HEK293 (cell line): ENCODE measurements around the gene CYP2F1.

Experiments used
- CTCF ChIA-PET: fragments of 350-600 bp; formaldehyde crosslinking; extraction: SDS; loops from one replicate; lab custom pipeline; 2021; ENCODE audit warnings: antibody characterized with exemption; lab: Yijun Ruan, JAX
- POLR2A ChIA-PET: fragments of 300-600 bp; formaldehyde crosslinking; extraction: SDS; loops from one replicate; lab custom pipeline; 2020; ENCODE audit warnings: antibody characterized with exemption, inconsistent platforms; lab: Yijun Ruan, JAX
- H3K27ac ChIP-seq: fragments of 200-500 bp; sonication (Bioruptor generic); 2 replicates; pipeline ENCODE4 v1.5.1; 2014; ENCODE audit warnings: low read depth, low read length, control low read depth, inconsistent platforms; ENCODE audit errors: extremely low read depth
- H3K36me3 ChIP-seq, 2 experiments: fragments of 200-500 bp in 1 of 2; sonication (Bioruptor generic) in 1 of 2; 1 replicate in 1 of 2; 2 replicates in 1 of 2; pipeline ENCODE4 v1.5.1; 2014 to 2017; ENCODE audit warnings: inconsistent platforms in 2 of 2, low read length in 2 of 2; ENCODE audit not compliant: control insufficient read depth in 2 of 2, insufficient read depth in 1 of 2
- H3K4me1 ChIP-seq: fragments of 200-500 bp; sonication (Bioruptor generic); 2 replicates; pipeline ENCODE4 v1.5.1; 2014; ENCODE audit warnings: mild to moderate bottlenecking, low read length, inconsistent platforms; ENCODE audit not compliant: control insufficient read depth, insufficient read depth
- H3K4me3 ChIP-seq: 2 replicates; pipeline ENCODE4 v1.5.1; 2011; ENCODE audit warnings: low read depth, mild to moderate bottlenecking, control low read depth, low read length, moderate library complexity
- H3K9me3 ChIP-seq: fragments of 200-500 bp; sonication (Bioruptor generic); 2 replicates; pipeline ENCODE4 v1.5.1; 2014; ENCODE audit warnings: low read depth, low read length, inconsistent platforms; ENCODE audit not compliant: control insufficient read depth, insufficient read depth
- GLIS1 ChIP-seq: fragments of 450-650 bp; formaldehyde crosslinking; IDR thresholded peaks from 2 replicates; pipeline ENCODE4 v1.5.1; 2016; ENCODE audit warnings: missing biosample characterization, missing genetic modification characterization
- KLF8 ChIP-seq: fragments of 450-650 bp; formaldehyde crosslinking; IDR thresholded peaks from 2 replicates; pipeline ENCODE4 v1.5.1; 2016; ENCODE audit warnings: missing biosample characterization, missing genetic modification characterization
- OVOL3 ChIP-seq: fragments of 450-650 bp; formaldehyde crosslinking; IDR thresholded peaks from 2 replicates; pipeline ENCODE4 v1.5.1; 2016; ENCODE audit warnings: missing biosample characterization, missing genetic modification characterization
- SCRT1 ChIP-seq: fragments of 450-650 bp; formaldehyde crosslinking; IDR thresholded peaks from 2 replicates; pipeline ENCODE4 v1.5.1; 2016; ENCODE audit warnings: missing biosample characterization, missing genetic modification characterization, borderline replicate concordance
- SP7 ChIP-seq: fragments of 450-650 bp; formaldehyde crosslinking; IDR thresholded peaks from 2 replicates; pipeline ENCODE4 v1.5.1; 2016; ENCODE audit warnings: missing biosample characterization, missing genetic modification characterization
- WT1 ChIP-seq: fragments of 450-650 bp; formaldehyde crosslinking; IDR thresholded peaks from 2 replicates; pipeline ENCODE4 v1.5.1; 2016; ENCODE audit warnings: missing biosample characterization, missing genetic modification characterization
- YY2 ChIP-seq: fragments of 450-650 bp; formaldehyde crosslinking; IDR thresholded peaks from 2 replicates; pipeline ENCODE4 v1.5.1; 2016; ENCODE audit warnings: missing biosample characterization, missing genetic modification characterization
- ZBTB17 ChIP-seq: fragments of 450-650 bp; formaldehyde crosslinking; IDR thresholded peaks from 2 replicates; pipeline ENCODE4 v1.5.1; 2016; ENCODE audit warnings: missing biosample characterization, missing genetic modification characterization
- ZEB2 ChIP-seq: fragments of 450-650 bp; formaldehyde crosslinking; IDR thresholded peaks from 2 replicates; pipeline ENCODE4 v1.5.1; 2016; ENCODE audit warnings: missing biosample characterization, missing genetic modification characterization
- ZNF140 ChIP-seq: fragments of 450-650 bp; formaldehyde crosslinking; IDR thresholded peaks from 2 replicates; pipeline ENCODE4 v1.5.1; 2016; ENCODE audit warnings: missing biosample characterization, missing genetic modification characterization
- ZNF2 ChIP-seq: fragments of 450-650 bp; formaldehyde crosslinking; IDR thresholded peaks from 2 replicates; pipeline ENCODE4 v1.5.1; 2016; ENCODE audit warnings: missing biosample characterization, missing genetic modification characterization
- ZNF324 ChIP-seq: fragments of 450-650 bp; formaldehyde crosslinking; IDR thresholded peaks from 2 replicates; pipeline ENCODE4 v1.5.1; 2016; ENCODE audit warnings: missing biosample characterization, missing genetic modification characterization
- ZNF335 ChIP-seq: fragments of 450-650 bp; formaldehyde crosslinking; conservative IDR thresholded peaks from 2 replicates; pipeline ENCODE4 v1.5.1; 2016; ENCODE audit warnings: missing biosample characterization, missing genetic modification characterization
- ZNF473 ChIP-seq: fragments of 450-650 bp; formaldehyde crosslinking; IDR thresholded peaks from 2 replicates; pipeline ENCODE4 v1.5.1; 2017; ENCODE audit warnings: missing biosample characterization, missing genetic modification characterization
- ZNF514 ChIP-seq: fragments of 450-650 bp; formaldehyde crosslinking; IDR thresholded peaks from 2 replicates; pipeline ENCODE4 v1.5.1; 2016; ENCODE audit warnings: missing biosample characterization, missing genetic modification characterization
- ZNF549 ChIP-seq: fragments of 450-650 bp; IDR thresholded peaks from 2 replicates; pipeline ENCODE4 v1.5.1; 2018; ENCODE audit warnings: missing biosample characterization, missing genetic modification characterization, mild to moderate bottlenecking, inconsistent platforms, moderate library complexity
- ZNF600 ChIP-seq: fragments of 450-650 bp; formaldehyde crosslinking; IDR thresholded peaks from 2 replicates; pipeline ENCODE4 v1.5.1; 2016; ENCODE audit warnings: missing biosample characterization, missing genetic modification characterization
- ZNF624 ChIP-seq: fragments of 450-650 bp; formaldehyde crosslinking; IDR thresholded peaks from 2 replicates; pipeline ENCODE4 v1.5.1; 2017; ENCODE audit warnings: missing biosample characterization, missing genetic modification characterization
- ZNF654 ChIP-seq: fragments of 450-650 bp; formaldehyde crosslinking; IDR thresholded peaks from 2 replicates; pipeline ENCODE4 v1.5.1; 2016; ENCODE audit warnings: low read depth, missing biosample characterization, missing genetic modification characterization
- ZNF660 ChIP-seq: fragments of 450-650 bp; IDR thresholded peaks from 2 replicates; pipeline ENCODE4 v1.5.1; 2018; ENCODE audit warnings: missing biosample characterization, mild to moderate bottlenecking, missing genetic modification characterization
- ZNF664 ChIP-seq: fragments of 450-650 bp; formaldehyde crosslinking; IDR thresholded peaks from 2 replicates; pipeline ENCODE4 v1.5.1; 2016; ENCODE audit warnings: missing biosample characterization, missing genetic modification characterization
- ZNF76 ChIP-seq: fragments of 450-650 bp; formaldehyde crosslinking; IDR thresholded peaks from 2 replicates; pipeline ENCODE4; 2016; ENCODE audit warnings: low read depth, missing biosample characterization, missing genetic modification characterization, borderline replicate concordance
- ZSCAN23 ChIP-seq: fragments of 450-650 bp; formaldehyde crosslinking; IDR thresholded peaks from 2 replicates; pipeline ENCODE4 v1.5.1; 2016; ENCODE audit warnings: missing biosample characterization, missing genetic modification characterization
- ZSCAN30 ChIP-seq: fragments of 450-650 bp; IDR thresholded peaks from 2 replicates; pipeline ENCODE4 v1.5.1; 2018; ENCODE audit warnings: missing biosample characterization, mild to moderate bottlenecking, missing genetic modification characterization, moderate library complexity
- TF ChIP-seq, protein P1 (sequence below): fragments of 450-650 bp; formaldehyde crosslinking; IDR thresholded peaks from 2 replicates; pipeline ENCODE4 v1.5.1; 2016; ENCODE audit warnings: missing biosample characterization, missing genetic modification characterization
- TF ChIP-seq, protein P2 (sequence below): fragments of 450-650 bp; formaldehyde crosslinking; IDR thresholded peaks from 2 replicates; pipeline ENCODE4 v1.5.1; 2016; ENCODE audit warnings: missing biosample characterization, missing genetic modification characterization
- TF ChIP-seq, protein P3 (sequence below): fragments of 450-650 bp; formaldehyde crosslinking; IDR thresholded peaks from 2 replicates; pipeline ENCODE4 v1.5.1; 2016; ENCODE audit warnings: missing biosample characterization, missing genetic modification characterization
- TF ChIP-seq, protein P4 (sequence below): fragments of 450-650 bp; formaldehyde crosslinking; IDR thresholded peaks from 2 replicates; pipeline ENCODE4 v1.5.1; 2016; ENCODE audit warnings: missing biosample characterization, missing genetic modification characterization

Gene CYP2F1

DNA sequence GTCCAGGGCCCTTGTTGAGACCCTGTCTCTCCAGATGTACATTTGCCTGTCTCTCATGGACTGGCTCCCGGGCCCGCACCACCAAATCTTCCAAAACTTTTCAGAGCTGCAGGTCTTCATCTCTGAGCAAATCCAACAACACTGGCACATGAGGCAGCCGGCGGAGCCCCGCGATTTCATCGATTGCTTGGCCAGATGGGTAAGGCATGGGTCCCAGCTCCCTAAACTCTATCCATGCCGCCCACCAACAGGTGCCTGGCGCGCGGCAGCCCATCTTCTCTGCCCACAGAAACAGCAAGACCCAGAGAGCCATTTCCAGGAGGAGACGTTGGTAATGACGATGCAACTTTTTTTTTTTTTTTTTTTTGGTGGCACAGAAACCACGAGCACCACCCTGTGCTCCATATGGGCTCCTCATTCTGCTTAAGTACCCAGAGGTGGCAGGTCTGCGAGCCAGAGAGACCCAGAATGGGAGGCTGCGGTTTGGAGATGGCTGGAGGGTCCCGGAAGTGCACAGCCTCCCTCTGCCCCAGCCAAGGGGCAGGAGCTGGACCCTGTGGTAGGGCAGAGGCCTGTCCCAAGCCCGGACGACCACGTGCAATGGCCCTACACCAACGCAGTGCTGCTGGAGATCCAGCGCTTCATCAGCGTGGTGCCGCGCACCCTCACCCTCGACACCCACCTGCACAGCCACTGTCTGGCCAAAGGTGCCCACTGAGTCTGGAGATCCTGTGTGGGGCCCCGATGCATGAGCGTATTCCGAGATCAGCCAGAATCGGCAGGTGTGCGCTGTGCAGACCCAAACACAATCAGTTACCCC lies 22.6 kb downstream of the CYP2F1 start:
- Histone ChIP-seq H3K27ac (no peak overlapping the region), H3K36me3 (no peaks in the 10 kb centered on the region), H3K4me3 (no peak overlapping the region), H3K9me3 (no peaks in the 10 kb centered on the region), H3K4me1 (no peaks in the 10 kb centered on the region)
- ChIA-PET CTCF (interaction anchor here (0.7 kb wide), 1 partner anchor 8 kb away, joined by 3 read pairs; no protein-coding TSS in a partner anchor), POLR2A (no interaction called here)
- no peak for TF ChIP-seq ZNF140 (tag by site-specific recombination)
- no peak for TF ChIP-seq ZSCAN23
- TF ChIP-seq ZNF473 (tag by site-specific recombination), result no peak
- no peak for TF ChIP-seq ZNF514 (tag by site-specific recombination)
- TF ChIP-seq ZNF549 (tag by site-specific recombination), result no peak
- no peak for TF ChIP-seq OVOL3 (tag by site-specific recombination)
- TF ChIP-seq SCRT1 (tag by site-specific recombination), result no peak
- TF ChIP-seq ZNF324 (tag by site-specific recombination), result no peak

DNA sequence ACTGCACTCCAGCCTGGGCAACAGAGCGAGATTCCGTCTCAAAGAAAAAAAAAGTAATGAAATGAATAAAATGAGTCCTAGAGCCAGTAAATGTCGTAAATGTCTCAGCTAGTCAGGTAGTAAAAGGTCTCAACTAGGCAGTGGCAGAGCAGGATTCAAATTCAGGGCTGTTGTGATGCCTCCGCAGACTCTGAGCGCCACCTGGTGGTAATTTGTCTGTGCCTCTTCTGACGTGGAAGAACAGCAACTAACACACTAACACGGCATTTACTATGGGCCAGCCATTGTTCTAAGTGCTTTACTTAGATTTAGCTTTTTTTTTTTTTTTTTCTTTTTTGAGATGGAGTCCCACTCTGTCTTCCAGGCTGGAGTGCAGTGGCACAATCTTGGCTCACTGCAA lies 30.2 kb downstream of the CYP2F1 start:
- no peaks in the 10 kb centered on the region for H3K36me3 ChIP-seq
- CTCF ChIA-PET, result interaction anchor here (0.5 to 3.1 kb wide), 54 partner anchors 9 to 779 kb away, joined by 3 to 25 read pairs (median 4); partner anchors contain the start of gene CYP2S1
- H3K9me3 ChIP-seq, result no peaks in the 10 kb centered on the region
- no peak overlapping the region for H3K27ac ChIP-seq
- H3K4me3 ChIP-seq, result no peak overlapping the region
- no peaks in the 10 kb centered on the region for H3K4me1 ChIP-seq
- TF ChIP-seq ZNF624 (tag by site-specific recombination) (no peak), ZNF2 (tag by site-specific recombination) (peak; percentile 81), ZSCAN30 (tag by site-specific recombination) (peak; percentile 50; the same call in 1 of the 2 replicates), ZEB2 (tag by site-specific recombination) (no peak), ZNF324 (tag by site-specific recombination) (0 out of 2 replicates have a peak, but pooled peaks have one; percentile 47), ZNF664 (tag by site-specific recombination) (peak; percentile 74; the same call in 1 of the 2 replicates), ZNF335 (tag by site-specific recombination) (peak; percentile 40; the same call in 1 of the 2 replicates), ZNF660 (tag by site-specific recombination) (peak; percentile 27; the same call in 1 of the 2 replicates), ZBTB17 (0 out of 2 replicates have a peak, but pooled peaks have one; percentile 39), SP7 (tag by site-specific recombination) (0 out of 2 replicates have a peak, but pooled peaks have one; percentile 42), WT1 (no peak), GLIS1 (0 out of 2 replicates have a peak, but pooled peaks have one; percentile 20), KLF8 (tag by site-specific recombination) (peak; percentile 58; the same call in 1 of the 2 replicates), YY2 (tag by site-specific recombination) (peak; percentile 53; the same call in 1 of the 2 replicates), ZNF76 (tag by site-specific recombination) (no peak), ZNF654 (peak; percentile 98), ZNF600 (tag by site-specific recombination) (peak; percentile 79)
- TF ChIP-seq, protein P1, sequence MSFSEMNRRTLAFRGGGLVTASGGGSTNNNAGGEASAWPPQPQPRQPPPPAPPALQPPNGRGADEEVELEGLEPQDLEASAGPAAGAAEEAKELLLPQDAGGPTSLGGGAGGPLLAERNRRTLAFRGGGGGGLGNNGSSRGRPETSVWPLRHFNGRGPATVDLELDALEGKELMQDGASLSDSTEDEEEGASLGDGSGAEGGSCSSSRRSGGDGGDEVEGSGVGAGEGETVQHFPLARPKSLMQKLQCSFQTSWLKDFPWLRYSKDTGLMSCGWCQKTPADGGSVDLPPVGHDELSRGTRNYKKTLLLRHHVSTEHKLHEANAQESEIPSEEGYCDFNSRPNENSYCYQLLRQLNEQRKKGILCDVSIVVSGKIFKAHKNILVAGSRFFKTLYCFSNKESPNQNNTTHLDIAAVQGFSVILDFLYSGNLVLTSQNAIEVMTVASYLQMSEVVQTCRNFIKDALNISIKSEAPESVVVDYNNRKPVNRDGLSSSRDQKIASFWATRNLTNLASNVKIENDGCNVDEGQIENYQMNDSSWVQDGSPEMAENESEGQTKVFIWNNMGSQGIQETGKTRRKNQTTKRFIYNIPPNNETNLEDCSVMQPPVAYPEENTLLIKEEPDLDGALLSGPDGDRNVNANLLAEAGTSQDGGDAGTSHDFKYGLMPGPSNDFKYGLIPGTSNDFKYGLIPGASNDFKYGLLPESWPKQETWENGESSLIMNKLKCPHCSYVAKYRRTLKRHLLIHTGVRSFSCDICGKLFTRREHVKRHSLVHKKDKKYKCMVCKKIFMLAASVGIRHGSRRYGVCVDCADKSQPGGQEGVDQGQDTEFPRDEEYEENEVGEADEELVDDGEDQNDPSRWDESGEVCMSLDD (tag by site-specific recombination), result no peak
- TF ChIP-seq, protein P2, sequence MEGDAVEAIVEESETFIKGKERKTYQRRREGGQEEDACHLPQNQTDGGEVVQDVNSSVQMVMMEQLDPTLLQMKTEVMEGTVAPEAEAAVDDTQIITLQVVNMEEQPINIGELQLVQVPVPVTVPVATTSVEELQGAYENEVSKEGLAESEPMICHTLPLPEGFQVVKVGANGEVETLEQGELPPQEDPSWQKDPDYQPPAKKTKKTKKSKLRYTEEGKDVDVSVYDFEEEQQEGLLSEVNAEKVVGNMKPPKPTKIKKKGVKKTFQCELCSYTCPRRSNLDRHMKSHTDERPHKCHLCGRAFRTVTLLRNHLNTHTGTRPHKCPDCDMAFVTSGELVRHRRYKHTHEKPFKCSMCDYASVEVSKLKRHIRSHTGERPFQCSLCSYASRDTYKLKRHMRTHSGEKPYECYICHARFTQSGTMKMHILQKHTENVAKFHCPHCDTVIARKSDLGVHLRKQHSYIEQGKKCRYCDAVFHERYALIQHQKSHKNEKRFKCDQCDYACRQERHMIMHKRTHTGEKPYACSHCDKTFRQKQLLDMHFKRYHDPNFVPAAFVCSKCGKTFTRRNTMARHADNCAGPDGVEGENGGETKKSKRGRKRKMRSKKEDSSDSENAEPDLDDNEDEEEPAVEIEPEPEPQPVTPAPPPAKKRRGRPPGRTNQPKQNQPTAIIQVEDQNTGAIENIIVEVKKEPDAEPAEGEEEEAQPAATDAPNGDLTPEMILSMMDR, result peak; percentile 91
- TF ChIP-seq, protein P3, sequence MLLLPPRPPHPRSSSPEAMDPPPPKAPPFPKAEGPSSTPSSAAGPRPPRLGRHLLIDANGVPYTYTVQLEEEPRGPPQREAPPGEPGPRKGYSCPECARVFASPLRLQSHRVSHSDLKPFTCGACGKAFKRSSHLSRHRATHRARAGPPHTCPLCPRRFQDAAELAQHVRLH (tag by site-specific recombination), result peak; percentile 65; the same call in 1 of the 2 replicates
- TF ChIP-seq, protein P4, sequence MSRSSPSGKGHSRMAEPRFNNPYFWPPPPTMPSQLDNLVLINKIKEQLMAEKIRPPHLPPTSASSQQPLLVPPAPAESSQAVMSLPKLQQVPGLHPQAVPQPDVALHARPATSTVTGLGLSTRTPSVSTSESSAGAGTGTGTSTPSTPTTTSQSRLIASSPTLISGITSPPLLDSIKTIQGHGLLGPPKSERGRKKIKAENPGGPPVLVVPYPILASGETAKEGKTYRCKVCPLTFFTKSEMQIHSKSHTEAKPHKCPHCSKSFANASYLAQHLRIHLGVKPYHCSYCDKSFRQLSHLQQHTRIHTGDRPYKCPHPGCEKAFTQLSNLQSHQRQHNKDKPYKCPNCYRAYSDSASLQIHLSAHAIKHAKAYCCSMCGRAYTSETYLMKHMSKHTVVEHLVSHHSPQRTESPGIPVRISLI (tag by site-specific recombination), result peak; percentile 67; the same call in 1 of the 2 replicates
- POLR2A ChIA-PET, result interaction anchor here (0.6 to 1.2 kb wide), 6 partner anchors 212 to 481 kb away, joined by 3 to 7 read pairs (median 5); partner anchors contain the start of genes ACTMAP and SNRPA
